HG03354 (cell line): ENCODE data around the gene NRDE2.
"Not testable (repeated sequence)": the region's sequence is repeated elsewhere in the genome, so short reads cannot be mapped to it uniquely, and the experiment has no call there.

Experiments used
- ATAC-seq: cut with Tn5 transposase; IDR thresholded peaks from one replicate; pipeline ENCODE4 v1.9.1; 2021; ENCODE audit warnings: mild to moderate bottlenecking; ENCODE audit not compliant: unreplicated experiment, poor library complexity, severe bottlenecking

The NRDE2 gene

GRCh38 chr14:90229942-90230341 is 101.8 kb downstream of the NRDE2 start:
- ATAC-seq: not testable (repeated sequence)

GRCh38 chr14:90228478-90228877 is 103.3 kb downstream of the NRDE2 start:
- no peak for ATAC-seq
